Osteoblast (primary cell): Measurements from ENCODE around the gene SURF1. TPM values are rescaled to one million over a fixed set of nuclear protein-coding genes. Genes with fewer than 3 reads are reported as not detected.
"Not testable (repeated sequence)": the region's sequence is repeated elsewhere in the genome, so short reads cannot be mapped to it uniquely, and the experiment has no call there.

Experiments used
- DNase-seq: peaks from one replicate; pipeline ENCODE4 v3.0.0; 2011; ENCODE audit warnings: low spot score, mixed read lengths; ENCODE audit not compliant: insufficient read length; ENCODE audit errors: missing footprints
- H2AFZ ChIP-seq: 2 replicates; pipeline ENCODE4 v1.6.0; 2011; ENCODE audit warnings: mild to moderate bottlenecking, low read length
- H3K27ac ChIP-seq: 2 replicates; pipeline ENCODE4 v1.5.1; 2011; ENCODE audit warnings: mild to moderate bottlenecking, low read depth, low read length, moderate library complexity
- H3K27me3 ChIP-seq: 2 replicates; pipeline ENCODE4 v1.6.0; 2012; ENCODE audit warnings: mild to moderate bottlenecking, control low read depth, inconsistent platforms, low read length, moderate library complexity; ENCODE audit not compliant: insufficient read depth
- H3K36me3 ChIP-seq: 2 replicates; pipeline ENCODE4 v1.5.1; 2011; ENCODE audit warnings: mild to moderate bottlenecking, low read length, control low read depth, moderate library complexity; ENCODE audit not compliant: insufficient read depth
- H3K4me1 ChIP-seq: 2 replicates; pipeline ENCODE4 v1.5.1; 2011; ENCODE audit warnings: mild to moderate bottlenecking, low read length, control low read depth, moderate library complexity; ENCODE audit not compliant: insufficient read depth
- H3K4me2 ChIP-seq: 2 replicates; pipeline ENCODE4 v1.6.0; 2011; ENCODE audit warnings: mild to moderate bottlenecking, low read length; ENCODE audit not compliant: insufficient read depth
- H3K4me3 ChIP-seq: fragments of 200-600 bp; sonication (generic); 3 replicates; pipeline ENCODE4 v1.5.1; 2012; ENCODE audit warnings: mild to moderate bottlenecking, low read length, inconsistent platforms; ENCODE audit not compliant: insufficient read depth
- H3K79me2 ChIP-seq: 2 replicates; pipeline ENCODE4 v1.6.0; 2012; ENCODE audit warnings: mild to moderate bottlenecking, low read length, control low read depth, inconsistent platforms; ENCODE audit not compliant: insufficient read depth
- H3K9me3 ChIP-seq: 2 replicates; pipeline ENCODE4 v1.5.1; 2011; ENCODE audit warnings: low read depth, low read length, control low read depth
- H4K20me1 ChIP-seq: 2 replicates; pipeline ENCODE4 v1.6.0; 2012; ENCODE audit warnings: mild to moderate bottlenecking, low read length, control low read depth; ENCODE audit not compliant: insufficient read depth
- total RNA-seq: library from RNA; depleted of rRNA; stranded (reverse); fragments of >200 nt; gene quantifications from 2 replicates; pipeline ENCODE4 v1.2.3, GENCODE V29; 2012
- TF ChIP-seq, protein P1 (sequence below): IDR thresholded peaks from 2 replicates; pipeline ENCODE4 v1.5.1; 2011; ENCODE audit warnings: mild to moderate bottlenecking, low read depth, low read length, moderate library complexity; ENCODE audit errors: extremely low read depth

The SURF1 gene
- total RNA-seq, 1 donor = 21.0 TPM

- TF ChIP-seq, protein P1, sequence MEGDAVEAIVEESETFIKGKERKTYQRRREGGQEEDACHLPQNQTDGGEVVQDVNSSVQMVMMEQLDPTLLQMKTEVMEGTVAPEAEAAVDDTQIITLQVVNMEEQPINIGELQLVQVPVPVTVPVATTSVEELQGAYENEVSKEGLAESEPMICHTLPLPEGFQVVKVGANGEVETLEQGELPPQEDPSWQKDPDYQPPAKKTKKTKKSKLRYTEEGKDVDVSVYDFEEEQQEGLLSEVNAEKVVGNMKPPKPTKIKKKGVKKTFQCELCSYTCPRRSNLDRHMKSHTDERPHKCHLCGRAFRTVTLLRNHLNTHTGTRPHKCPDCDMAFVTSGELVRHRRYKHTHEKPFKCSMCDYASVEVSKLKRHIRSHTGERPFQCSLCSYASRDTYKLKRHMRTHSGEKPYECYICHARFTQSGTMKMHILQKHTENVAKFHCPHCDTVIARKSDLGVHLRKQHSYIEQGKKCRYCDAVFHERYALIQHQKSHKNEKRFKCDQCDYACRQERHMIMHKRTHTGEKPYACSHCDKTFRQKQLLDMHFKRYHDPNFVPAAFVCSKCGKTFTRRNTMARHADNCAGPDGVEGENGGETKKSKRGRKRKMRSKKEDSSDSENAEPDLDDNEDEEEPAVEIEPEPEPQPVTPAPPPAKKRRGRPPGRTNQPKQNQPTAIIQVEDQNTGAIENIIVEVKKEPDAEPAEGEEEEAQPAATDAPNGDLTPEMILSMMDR = no peak
- H3K4me3 ChIP-seq = no peak overlapping the region
- no peak overlapping the region for H3K4me2 ChIP-seq
- no peak overlapping the region for H3K27ac ChIP-seq
- peaks cover 29% of the 10 kb centered on the region for H3K36me3 ChIP-seq
- H3K4me1 ChIP-seq = no peaks in the 10 kb centered on the region
- H3K27me3 ChIP-seq = no peaks in the 10 kb centered on the region
- H3K79me2 ChIP-seq = peaks cover under 1% of the 10 kb centered on the region
- no peak for DNase-seq
- H3K9me3 ChIP-seq = no peaks in the 10 kb centered on the region
- H4K20me1 ChIP-seq = peaks cover 5% of the 10 kb centered on the region
- no peak overlapping the region for H2AFZ ChIP-seq
Measured at GRCh38 chr9:133327834-133328484, 28.3 kb downstream of the SURF1 start.

DNA sequence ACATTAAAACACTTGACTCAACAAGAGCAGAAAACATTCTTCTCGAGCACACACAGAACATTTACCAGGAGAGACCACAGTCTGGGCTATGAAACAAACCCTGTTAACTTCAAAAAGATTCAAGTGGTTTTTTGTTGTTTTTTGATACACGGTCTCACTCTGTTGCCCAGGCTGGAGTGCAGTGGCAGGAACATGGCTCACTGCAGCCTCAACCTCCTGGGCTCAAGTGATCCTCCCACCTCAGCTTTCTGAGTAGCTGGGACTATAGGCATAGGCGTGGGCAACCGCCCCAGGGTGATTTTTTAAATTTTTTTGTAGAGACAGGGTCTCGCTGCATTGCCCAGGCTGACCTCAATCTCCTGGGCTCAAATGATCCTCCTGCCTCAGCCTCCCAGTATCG is 29.3 kb downstream of the SURF1 start:
- H3K36me3 ChIP-seq = peaks cover 20% of the 10 kb centered on the region
- H3K4me3 ChIP-seq, H3K27me3 ChIP-seq, H3K79me2 ChIP-seq, H3K9me3 ChIP-seq, DNase-seq, H3K27ac ChIP-seq, H4K20me1 ChIP-seq, H3K4me1 ChIP-seq, H2AFZ ChIP-seq, H3K4me2 ChIP-seq: not testable (repeated sequence)

- Histone ChIP-seq H3K79me2 (no peaks in the 10 kb centered on the region), H4K20me1 (no peaks in the 10 kb centered on the region), H3K4me3 (no peak overlapping the region), H3K9me3 (no peaks in the 10 kb centered on the region), H3K4me1 (no peaks in the 10 kb centered on the region), H3K36me3 (no peaks in the 10 kb centered on the region), H3K27me3 (peaks cover 4% of the 10 kb centered on the region), H3K4me2 (no peak overlapping the region), H3K27ac (no peak overlapping the region), H2AFZ (no peak overlapping the region)
- no peak for DNase-seq
- TF ChIP-seq, protein P1 = no peak
Measured at GRCh38 chr9:133323991-133324703, 32.1 kb downstream of the SURF1 start.

- TF ChIP-seq, protein P1 = no peak
- H3K27me3 ChIP-seq = peaks cover 4% of the 10 kb centered on the region
- H4K20me1 ChIP-seq = no peaks in the 10 kb centered on the region
- H3K27ac ChIP-seq = no peak overlapping the region
- no peaks in the 10 kb centered on the region for H3K79me2 ChIP-seq
- H3K4me3 ChIP-seq = no peak overlapping the region
- H2AFZ ChIP-seq = no peak overlapping the region
- no peaks in the 10 kb centered on the region for H3K4me1 ChIP-seq
- H3K36me3 ChIP-seq = no peaks in the 10 kb centered on the region
- H3K9me3 ChIP-seq = no peaks in the 10 kb centered on the region
- no peak for DNase-seq
- no peak overlapping the region for H3K4me2 ChIP-seq
Measured at GRCh38 chr9:133323211-133323610, 33.1 kb downstream of the SURF1 start.
